Stimulated activated naive CD4-positive, alpha-beta T cell treated with Interleukin-2 at 50 U/mL for 16 hours (primary cell): ENCODE results near the gene PCDH18.
"Not testable (repeated sequence)": the region's sequence is repeated elsewhere in the genome, so short reads cannot be mapped to it uniquely, and the experiment has no call there.

Experiments
- DNase-seq: peaks from one replicate; lab custom pipeline; 2025; lab: John Stamatoyannopoulos, UW

Gene PCDH18

DNA sequence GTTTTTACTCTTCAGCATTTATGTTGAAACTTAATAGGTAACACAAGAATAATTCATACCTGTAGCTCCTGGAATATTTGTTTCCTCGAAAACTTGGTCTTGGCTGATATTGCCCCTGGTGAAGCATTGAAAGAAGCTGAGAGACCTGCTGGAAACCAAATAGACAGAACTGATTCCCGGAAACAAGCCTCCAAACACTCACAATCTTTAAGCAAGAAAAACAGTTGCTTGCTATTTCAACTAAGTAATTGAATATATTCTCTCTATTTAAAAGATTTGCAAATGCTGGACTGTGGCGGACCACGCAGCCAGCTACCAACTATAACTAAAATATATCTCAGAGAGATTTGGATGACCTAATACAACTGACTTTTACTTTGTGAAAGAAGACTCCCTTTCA, 3.6 kb downstream of the PCDH18 start:
- DNase-seq: no peak

DNA sequence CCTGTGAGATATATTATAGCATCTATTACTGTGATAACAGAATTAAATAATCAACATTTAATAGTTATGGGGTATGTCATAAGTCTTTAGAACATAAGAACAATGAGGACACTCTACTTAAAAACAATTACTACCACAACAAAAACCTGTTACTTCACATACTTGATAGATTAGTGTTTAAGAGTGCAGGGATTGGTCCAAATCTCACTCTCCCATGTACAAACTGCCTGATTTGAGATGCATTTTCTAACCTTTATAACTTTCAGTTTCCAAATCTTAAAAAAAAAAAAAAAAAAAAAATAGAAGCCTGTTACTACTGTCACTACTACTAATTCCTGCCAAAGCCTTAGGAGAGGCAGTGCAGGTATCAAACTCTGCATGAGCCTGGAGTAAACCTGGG, 5.6 kb downstream of the PCDH18 start:
- DNase-seq: no peak

DNA sequence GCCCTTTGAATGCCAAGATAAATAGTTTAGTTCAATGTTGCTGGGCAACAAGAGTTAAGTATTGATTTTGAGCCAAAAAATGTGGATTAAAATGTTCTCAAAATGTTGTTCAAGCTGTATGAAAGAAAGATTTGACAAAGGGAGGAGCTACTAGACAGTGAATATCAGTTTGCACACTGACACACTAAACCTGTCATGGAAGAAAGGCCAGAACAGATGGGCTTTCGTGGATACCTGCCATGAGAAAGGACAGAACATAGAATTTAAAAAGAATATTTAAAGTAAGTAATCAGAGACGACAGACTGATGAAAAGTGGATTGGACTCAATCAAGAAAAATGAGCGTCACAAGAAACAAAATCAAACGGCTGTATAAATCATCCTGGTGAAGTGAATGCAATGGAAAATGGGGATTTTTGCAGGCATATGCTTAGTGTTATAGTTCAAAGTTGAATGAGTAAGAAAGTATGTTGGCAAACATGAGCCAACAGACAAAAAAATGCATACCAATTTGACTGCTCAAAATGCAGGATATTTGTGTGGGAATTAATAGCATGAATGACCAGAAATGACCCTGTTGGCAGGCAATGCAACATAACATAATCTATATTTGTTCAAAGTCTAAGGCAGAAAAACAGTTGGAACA, 7.4 kb downstream of the PCDH18 start:
- no peak for DNase-seq

DNA sequence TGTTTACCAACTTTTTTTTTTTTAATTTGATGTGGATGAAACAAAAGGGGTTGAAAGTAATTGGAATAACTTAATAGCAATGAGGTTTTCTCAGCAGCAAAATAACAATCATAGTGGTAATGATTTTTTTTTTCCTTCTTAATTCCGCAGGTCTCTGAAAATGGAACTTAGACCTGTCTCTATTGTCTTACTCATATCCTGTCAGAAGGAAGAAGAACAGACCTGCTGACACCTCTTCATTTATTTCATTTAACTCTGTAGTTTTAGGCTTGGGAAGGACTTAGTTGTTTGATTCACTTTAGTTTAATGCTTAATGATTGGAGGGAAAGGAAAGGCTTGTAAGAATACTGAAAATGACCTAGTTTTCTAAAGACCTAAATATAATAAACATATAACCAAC, 9.0 kb downstream of the PCDH18 start:
- DNase-seq: no peak

DNA sequence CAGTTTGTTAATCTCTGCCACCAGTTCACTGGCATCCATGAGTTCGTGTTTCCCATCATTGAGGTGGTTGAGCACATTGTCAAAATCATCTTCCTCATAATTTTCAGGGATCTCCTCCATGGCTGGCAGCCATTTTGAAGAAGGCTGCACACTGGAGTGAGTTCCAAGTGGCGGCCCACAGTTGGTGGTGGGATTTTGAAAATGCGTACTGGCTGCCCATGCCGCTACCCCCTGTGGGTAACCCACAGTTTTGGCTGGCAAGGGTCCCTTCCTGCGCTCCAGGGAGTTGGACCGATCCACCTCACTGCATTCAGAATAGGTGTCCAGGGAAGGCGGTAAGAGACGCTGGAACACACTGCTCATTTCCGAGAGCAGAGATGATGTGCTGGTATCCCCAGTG, 11.2 kb downstream of the PCDH18 start:
- no peak for DNase-seq

DNA sequence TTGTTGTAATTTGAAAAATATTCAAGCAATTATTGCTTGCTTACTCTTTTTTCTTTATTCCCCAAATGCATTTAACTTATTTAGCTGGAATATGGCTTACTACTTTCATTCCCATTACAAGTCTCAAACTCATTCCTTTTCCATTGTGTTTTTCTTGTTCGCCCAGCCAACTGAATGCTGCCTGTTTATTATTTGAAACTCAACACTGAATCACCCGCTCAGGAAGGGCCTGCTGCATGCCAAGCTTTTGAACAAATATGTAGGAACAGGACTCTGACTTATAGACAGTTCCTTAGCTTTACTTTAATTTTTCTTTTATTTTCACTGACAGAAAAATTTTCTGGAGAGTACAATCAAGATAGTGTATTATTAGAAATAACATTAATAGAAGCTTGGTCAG, 12.9 kb downstream of the PCDH18 start:
- DNase-seq: no peak

DNA sequence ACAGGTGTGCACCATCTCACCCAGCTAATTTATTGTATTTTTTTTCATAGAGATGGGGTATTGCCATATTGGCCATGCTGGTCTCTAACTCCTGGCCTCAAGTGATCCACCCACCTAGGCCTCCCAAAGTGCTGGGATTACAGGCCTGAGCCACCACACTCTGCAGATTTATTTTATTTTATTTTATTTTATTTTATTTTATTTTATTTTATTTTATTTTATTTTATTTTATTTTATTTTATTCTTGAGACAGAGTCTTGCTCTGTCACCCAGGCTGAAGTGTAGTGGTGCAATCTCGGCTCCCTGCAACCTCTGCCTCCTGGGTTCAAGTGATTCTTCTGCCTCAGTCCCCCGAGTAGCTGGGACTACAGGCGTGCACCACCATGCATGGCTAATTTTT, 15.0 kb downstream of the PCDH18 start:
- not testable (repeated sequence) for DNase-seq

DNA sequence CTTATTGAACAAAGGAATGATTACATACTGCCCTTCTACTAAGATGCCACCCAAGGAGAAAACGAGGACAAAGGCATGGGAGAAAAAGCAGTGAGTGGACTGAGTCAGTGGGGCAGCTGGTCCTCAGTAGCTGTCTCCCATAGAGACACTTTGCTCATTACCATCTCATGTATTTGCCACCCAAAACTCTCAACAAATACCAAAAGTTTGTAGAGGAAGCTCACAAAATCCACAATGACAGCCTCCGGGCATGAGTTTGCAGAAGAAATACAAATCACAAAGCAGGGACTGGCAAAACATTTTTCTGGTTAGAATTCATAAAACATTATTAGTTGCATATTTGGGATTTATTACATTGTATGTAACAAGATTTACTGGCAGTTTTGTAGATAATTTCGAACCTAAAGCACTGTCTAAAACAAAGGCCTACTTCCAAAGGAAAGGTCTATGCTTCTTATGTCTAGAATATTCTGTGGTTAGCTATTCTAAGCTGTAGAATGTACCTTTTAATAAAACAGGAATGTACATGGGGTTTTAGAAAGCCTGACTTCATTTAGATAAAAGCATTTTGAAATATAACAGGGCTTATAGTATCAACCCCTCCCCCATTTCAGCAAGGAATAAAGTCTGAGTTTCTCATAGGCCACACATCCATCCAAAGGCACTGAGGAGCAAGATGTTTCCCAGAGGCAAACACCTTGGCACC, 17.7 kb downstream of the PCDH18 start:
- no peak for DNase-seq

DNA sequence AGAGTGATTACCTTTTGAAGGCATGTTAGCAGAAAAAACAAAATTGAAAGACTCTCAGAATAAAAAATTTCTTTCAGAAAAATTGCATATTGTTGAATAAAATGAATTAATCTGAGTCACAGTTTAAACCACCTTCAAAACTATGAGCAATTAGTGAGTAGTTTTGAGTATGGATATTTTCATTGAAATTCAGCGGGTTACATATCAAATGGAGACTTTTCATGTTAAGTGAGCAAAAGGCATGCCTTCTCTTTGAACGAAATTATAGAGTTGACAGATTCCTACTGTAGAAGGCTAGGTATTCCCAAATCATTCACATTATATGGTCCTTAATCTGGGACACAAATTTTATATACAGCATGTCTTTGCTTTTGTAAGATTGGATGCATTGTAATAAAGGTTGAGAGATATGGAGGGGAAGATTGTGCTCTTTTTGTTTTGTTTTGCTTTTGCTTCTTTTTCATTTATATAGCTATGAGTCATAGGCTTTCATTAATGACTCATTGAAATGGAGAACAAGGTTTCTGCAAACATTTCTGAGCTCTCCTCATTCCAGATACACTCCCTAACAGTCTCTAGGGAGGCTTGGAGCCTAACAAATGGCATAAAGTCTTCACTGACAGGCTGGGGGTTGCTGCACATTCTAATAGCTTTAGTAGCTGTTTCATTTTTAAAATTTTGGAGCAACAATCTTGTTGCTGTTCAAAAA, 21.6 kb downstream of the PCDH18 start:
- DNase-seq: no peak

DNA sequence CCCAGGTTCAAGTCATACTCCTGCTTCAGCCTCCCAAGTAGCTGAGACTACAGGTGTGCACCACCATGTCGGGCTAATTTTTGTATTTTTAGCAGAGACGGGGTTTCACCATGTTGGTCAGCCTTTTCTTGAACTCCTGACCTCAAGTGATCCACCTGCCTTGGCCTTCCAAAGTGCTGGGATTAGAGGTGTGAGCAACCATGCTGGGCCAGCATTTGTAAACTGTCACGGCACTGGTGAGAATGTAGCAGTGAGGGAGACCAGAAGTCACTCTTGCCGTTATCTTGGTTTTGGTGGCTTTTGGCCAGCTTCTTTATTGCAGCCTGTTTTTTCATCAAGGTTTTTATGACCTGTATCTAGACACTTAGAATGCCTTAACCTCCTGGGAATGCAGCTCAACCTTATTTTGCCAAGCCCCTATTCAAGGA, 22.4 kb downstream of the PCDH18 start:
- DNase-seq: no peak

DNA sequence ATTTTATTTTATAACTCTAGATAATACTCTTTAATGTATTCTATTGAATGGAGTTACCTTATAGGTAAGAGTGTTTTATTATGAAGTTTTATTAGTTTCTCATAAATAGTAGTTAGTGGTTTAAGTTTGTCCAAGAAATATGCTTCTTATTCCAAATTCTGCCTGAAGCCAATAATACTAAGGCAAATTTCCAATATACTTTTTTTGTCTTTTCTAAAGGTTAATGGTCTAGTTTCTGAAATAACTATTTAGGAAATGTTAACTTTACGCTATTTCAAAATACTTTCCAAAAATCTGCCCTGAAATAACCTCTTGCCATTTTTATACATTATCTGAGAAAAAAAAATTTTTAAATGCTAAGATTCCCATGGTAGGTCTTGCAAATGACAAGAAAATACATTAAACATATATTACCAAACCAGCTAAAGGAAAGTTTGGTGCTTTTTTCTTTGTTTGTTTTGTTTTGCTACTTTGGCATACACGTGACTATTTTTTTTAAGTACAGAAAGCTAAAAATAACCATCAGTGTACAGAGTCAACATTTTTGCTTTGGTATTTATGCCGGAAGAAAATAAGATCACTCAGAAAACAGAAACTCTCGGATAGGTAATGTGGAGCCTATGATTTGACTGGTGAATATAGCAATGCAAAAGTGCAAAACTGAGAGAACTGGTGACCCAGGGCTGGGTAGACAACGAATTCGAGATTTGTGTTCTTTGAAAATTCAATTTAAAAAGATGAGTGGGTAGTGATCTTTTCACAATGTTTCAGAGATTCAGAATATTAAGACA, 29.8 kb downstream of the PCDH18 start:
- DNase-seq: no peak

DNA sequence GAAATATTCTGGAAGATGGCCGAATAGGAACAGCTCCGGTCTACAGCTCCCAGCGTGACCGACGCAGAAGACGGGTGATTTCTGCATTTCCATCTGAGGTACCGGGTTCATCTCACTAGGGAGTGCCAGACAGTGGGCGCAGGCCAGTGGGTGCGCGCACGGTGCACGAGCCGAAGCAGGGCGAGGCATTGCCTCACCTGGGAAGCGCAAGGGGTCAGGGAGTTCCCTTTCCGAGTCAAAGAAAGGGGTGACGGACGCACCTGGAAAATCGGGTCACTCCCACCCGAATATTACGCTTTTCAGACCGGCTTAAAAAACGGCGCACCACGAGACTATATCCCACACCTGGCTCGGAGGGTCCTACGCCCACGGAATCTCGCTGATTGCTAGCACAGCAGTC, 36.0 kb downstream of the PCDH18 start:
- not testable (repeated sequence) for DNase-seq

DNA sequence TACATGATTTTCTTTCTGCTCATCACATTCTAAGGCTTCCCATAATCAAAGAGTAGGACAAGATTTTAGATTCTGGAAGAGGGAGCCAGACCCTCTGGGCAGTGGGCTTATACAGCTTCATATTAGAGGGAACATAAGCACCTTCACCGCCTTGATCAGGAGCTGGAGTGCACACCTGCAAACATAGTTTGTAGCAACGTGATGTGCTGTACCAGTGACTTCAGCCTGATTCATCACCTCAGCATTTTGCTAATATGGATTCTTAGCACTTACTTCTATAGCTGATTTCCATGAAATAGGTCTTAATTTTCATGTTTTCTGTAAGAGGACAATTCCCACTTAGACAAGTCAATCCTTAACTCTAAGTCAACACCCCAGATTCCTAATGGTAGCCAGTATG, 36.7 kb downstream of the PCDH18 start:
- DNase-seq: no peak

DNA sequence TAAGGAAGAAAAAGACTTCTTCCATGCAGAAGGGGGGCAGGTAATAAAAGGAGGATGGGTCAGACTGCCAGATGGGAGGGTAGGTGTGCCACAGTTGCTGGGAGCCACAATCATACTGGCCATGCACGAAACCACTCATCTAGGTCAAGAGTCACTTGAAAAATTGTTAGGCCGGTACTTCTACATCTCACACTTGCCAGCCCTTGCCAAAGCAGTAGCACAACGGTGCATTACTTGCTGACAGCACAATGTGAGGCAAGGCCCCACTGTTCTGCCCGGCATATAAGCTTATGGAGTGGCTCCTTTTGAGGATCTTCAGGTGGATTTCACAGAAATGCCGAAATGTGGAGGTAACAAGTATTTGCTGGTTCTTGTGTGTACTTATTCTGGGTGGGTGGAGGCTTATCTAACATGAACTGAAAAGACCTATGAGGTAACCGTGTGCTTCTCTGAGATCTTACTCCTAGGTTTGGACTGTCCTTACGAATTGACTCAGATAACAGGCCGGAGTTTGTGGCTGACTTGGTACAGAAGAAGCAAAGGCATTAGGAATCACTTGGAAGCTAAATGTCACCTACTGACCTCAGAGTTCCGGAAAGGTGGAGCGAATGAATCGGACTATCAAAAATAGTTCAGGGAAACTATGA, 48.9 kb downstream of the PCDH18 start:
- DNase-seq: not testable (repeated sequence)

DNA sequence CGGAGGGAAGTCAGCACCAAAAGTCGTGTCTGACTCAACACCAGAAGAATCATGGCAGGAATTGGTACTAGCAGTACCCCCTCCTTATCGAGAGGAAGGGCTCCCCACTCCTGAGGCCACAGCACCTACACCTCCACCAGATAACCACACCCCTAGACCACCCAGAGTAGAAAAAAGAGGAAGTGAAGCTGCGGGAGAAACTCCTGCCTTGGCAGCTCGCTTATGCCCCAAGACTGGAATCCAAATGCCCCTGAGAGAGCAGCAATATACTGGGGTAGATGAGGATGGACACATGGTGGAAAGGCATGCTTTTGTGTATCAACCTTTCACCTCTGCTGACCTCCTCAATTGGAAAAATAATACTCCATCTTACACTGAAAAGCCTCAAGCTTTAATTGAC, 52.6 kb downstream of the PCDH18 start:
- DNase-seq: not testable (repeated sequence)

DNA sequence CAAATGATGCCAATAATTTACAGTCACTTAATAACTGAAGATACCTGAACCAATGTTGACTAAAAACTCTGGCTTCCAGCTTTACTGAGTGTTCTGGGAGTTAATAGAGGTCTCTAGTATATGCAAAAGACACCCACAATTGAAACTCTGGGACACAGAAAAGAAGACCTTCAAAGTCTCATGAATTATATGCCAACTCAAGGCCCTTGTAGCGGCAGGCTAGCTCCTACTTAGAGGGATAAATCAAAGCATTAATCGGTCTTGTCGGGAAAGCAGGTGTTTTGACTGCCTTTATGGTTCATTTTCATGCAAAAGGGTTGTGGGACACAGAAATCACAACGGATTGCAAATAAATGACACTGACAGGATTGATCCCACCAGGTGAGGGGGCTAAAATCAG, 55.9 kb downstream of the PCDH18 start:
- no peak for DNase-seq

DNA sequence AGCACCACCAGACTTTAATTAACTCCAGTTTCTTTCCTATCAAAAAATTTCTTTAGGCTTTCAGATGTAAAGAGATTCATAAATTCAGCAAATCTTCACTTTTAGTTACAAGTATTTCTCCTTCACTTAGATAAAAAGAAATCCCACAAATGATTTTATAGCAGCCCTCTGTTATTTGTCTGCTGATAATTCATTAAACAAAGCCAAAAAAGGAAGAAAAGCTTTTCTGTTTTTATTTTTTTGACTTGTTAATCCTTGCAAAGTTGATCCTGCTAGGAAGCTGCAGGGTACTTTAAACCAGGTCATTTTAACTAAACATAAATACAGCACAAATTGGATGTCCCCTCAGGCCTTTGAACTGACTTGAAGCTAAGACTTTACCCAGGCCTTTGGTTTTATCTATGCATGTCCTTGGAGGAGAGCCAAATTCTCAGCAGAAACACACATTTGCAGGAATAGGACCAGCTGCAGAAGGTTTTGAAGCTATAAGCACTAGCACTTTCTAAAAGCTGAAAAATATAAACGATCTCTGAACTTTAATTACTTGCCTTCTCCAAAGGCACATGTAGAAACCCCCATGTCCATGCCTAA, 57.5 kb downstream of the PCDH18 start:
- no peak for DNase-seq

DNA sequence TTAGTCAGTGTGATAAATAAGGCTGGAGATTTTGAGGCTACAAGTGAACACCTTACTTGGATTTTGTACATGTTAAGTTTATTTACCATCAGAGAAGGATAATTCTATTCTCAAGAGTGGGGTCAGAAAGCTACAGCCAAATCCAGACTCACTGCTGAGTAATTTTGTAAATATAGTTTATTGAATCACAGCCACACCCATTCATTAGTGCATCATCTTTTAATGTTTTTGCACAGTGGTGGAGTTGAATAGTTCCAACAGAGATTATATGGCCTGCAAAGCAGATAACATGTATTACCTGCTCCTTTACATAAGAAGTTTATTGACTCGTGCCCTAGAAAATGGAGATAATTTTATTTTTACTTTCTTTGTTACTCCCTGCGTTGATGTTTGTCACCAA, 60.4 kb downstream of the PCDH18 start:
- DNase-seq: no peak

DNA sequence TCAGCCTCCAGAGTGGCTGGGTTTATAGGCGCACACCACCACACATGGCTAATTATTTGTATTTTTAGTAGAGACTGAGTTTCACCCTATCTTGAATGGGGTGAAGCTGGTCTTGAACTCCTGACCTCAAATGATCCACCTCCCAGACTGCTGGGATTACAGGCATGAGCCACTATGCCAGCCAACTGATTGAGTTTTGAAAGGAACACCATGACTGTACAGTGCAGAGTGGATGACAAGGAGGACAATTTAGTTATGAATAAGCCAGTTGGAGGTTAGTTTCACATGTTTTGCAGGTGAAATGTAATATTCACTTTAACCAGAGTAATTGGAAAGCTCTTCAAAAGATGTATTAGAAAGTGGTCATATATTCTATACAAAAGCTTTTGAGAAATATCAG, 60.8 kb downstream of the PCDH18 start:
- no peak for DNase-seq

DNA sequence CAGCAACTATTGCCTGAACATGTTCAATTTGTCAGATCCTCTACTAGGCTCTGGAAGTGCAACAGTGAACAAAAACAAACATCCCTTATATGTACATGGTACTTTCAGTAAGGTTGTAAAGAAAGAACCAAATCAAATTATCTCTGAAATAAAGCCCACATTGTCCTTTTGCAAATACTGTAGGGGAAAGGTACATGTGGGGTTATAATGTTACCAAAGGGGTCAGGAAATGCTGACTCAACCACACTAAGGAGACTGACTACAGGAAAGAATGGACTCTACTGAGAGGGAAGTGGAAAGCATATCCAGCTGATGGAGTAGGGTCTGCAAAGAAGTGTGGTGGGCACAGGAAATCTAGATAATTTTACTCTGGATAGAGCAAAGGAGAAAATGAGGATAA, 61.5 kb downstream of the PCDH18 start:
- no peak for DNase-seq
